Stimulated activated CD4-positive, alpha-beta T cell treated with anti-CD3 and anti-CD28 coated beads, Interleukin-1b, Interleukin-23, amount 100 ng/mL, for 1 hour (primary cell): Measurements from ENCODE around the gene BLMH.

Experiments
- DNase-seq, 2 donors: peaks; one replicate each; pipeline ENCODE4 v3.0.0-alpha.2; 2020; ENCODE audit warnings: low read depth in 2 of 2

The BLMH gene

DNA sequence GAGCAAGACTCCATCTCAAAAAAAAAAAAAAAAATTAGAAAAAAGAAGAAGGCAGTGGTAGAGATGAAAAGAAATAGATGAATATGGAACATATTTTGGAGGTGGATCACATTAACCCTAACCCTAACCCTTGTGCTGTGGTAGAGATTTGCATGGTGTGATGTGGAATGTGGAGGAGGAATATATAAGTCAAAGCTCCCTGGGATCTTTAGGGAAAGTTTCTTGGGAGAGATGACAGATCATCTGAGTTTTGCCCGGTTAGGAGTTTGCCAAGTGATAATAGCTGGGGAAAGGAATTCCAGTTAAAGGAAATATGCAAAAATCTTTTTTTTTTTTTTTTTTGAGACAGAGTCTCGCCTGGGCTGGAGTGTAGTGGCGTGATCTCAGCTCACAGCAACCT, 13.0 kb upstream of the BLMH start:
- no peak for DNase-seq

DNA sequence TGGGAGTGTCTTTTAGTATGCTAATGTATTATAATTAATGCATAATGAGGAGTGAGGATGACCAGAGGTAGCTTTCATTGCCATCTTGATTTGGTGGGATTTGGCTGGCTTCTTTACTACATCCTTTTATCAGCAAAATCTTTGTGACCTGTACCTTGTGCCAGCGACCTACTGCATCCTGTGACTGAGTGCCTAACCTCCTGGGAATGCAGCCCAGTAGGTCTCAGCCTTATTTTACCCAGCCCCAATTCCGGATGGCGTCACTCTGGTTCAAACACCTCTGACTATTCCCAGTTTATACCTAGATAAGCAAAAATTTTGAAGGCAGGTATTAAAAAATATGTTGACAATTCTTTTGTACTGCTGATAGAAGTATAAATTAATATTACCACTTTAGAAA, 10.5 kb upstream of the BLMH start:
- no peak for DNase-seq

DNA sequence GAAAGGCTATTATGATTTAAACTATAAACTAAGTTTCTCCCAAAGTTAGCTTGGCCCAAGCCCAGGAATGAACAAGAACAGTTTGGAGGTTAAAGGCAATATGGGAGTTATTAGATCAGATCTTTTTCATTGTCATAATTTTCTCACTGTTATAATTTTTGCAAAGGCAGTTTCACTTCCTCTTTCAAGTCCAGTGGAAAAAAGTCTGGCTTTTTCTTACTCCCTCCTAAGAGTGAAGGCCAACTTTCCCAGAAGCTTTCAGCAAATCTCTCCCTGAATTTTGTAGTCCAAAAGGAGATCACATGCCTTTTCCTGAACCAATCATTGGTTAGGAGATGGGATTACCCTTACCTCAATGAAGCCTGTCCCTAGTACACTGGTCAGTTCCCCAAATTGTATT, 9.1 kb upstream of the BLMH start:
- no peak for DNase-seq

DNA sequence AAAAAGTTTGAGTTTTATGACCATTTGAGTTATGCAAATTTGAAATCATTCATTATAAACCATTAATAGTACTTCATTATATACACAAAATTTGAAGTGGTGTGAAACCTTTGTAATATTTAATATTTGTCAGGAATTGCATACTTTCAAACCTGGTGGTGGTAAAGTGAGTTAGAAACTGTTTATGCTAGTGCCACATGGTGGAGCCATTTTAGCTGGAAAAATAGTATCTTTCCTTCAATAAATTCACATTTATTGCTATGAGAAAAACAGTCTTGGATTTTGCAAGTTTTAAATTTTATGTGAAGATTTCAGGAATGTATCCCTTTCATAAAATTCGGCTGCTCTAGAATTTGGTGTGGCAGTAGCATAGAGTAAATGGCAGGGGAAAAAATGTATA, 7.3 kb upstream of the BLMH start:
- DNase-seq = no peak

DNA sequence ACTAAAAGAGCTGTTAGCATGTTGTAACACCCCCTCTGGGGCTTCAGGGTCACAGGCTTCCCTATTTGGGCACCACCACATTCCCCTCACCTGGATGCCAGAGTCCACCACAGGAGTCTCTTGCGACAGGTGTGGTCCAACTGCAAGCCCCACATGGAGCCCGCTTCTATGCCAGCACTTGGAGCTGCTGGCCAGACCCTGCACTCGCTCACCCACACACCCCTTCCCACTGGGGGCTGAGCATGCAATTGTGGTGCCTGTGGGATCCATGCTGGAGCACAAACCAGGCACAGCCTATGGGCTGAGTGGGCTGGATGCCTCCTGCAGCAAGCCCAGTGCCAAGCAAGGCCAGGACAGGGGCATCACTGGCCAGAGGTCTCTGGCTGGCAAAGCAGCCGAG, 6.0 kb upstream of the BLMH start:
- no peak for DNase-seq

DNA sequence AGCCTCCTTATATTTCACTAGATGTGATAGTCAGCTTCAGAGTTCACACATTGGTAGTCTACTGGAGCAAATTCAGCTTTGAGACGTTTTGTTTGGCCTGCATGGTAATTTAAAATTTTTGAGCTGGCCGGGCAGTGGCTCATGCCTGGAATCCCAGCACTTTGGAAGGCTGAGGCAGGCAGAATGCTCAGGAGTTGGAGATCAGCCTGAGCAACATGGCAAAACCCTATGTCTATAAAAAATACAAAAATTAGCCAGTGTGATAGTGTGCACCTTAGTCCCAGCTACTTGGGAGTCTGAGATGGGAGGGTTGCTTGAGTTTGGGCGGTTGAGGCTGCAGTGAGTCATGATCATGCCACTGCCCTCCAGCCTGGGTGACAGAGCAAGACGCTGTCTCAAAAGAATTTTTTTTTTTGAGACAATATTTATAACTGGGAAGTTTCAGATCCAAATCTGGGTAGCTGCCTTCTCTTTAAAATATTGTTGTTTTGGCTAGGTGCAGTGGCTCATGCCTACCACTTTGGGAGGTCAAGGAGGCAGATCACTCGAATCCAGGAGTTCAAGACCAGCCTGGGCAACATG, 4.8 kb upstream of the BLMH start:
- DNase-seq = no peak

DNA sequence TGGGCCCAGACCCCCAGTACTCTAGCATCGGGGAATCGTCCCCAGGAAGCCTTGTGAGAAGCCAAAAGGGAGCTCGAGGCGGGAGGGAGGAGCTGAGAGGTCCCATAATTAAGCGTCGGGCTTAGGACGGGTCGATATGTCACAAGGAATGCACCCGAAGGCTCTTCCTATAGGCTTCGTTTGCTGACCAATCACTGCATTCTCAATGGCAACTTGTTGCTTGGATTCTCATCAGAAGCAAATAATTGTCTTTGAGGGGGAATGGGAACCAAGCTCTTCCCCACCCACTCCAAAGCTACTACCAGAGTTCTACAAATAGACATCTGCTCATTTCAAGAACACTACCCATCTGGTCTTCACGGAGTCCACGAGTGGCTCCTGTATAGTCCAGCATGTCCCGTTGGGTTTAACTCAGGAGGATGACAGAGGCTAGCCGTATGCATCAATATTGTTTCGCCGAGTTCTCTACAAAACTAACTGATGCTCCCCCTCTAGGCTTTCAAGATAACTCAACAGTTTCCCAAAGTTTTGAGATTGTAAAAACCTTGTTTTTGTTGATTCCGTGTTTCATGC, 628 bp upstream of the BLMH start:
- DNase-seq = no peak

DNA sequence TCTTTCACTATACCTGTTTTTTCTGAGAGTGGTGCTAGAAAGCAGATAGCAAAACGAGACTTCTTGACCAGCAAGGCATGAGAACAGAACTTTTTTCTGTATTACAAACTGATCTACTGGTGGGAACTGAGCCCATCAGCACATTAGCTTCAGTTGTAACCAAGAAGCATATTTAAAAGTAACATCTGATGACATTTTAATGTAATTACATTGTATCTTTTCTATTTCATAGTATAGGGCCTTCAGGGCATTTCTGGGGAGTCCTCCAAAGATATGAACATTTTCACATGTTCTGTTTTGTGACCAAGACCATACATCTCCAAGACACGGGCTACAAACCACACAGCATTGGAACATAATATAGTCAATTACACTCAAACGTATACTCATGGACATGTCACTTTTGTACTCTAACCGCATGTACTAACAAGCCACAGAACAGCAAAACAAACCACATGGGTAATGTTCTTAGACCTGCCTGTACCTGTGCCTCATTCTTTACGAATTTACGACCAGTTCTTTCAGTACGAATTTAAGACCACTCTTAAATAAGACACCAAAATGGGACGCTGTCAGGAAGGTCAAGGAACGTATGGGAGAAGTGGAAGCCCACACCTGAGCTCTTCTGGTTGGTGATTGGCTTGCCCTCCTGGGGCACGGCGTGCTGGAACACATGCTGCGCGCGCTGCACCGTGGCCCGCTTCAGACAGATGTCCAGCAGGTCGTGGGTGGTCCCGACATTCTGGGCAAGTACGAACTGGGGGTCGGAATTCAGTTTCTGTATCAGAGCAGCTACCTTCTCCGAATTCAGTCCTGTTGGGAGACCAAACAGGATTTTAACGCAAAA, 825 bp downstream of the BLMH start:
- peak in 1 of 2 donors; percentile 4 for DNase-seq

DNA sequence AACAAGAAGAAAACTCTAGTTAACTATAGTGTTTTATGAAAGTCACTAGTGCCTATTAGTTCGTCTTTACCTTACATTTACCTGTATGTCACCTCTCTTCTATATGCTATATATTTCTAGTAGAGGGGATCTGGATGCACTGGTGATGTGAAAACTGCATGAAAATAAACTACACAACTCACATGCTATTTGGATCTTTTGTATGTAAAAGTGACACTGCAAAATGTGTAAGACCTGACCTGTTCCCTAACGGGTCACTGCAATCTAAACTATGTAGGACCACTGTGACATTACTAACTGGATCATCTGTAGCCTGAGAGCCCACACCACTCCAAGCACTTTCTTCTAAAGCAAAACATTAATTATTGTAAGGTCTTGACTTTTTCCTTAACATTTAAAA, 1.7 kb downstream of the BLMH start:
- DNase-seq = no peak

DNA sequence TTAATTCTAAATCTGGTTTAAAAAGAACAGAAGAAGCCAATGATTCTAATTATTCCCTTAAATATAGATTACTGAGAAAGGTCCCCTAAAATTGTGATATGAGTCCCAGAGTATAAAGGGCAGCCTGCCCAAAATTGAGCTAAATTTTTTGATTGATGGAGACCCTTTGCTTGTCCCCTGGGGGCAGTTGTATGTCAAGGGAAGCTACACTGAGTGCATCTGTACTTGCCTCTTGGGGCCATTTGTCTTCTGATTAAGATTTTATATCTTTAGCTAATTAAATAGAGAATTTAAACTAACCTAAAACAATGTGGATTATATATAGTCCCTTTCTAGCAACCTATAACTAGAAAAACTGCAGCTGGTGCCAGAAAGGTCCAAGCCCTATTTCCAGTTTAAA, 12.6 kb downstream of the BLMH start:
- no peak for DNase-seq

DNA sequence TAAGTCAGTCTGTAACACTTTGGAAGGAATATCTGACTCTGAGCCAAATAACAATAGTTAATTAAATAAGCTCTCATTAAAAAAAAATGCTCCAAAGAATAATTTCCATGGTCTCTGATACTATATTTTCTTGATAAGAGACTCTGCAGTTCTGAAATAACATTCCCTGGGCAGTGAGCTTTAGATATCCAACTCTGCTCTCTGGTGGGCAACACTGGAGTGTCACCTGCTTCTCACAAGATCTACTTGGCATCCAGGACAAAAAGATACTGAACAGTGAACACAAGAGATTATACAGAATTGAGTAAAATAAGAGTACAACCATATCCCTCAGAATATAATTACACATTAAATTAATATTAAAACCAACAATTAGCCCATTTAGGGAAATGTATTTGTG, 13.7 kb downstream of the BLMH start:
- DNase-seq = no peak

DNA sequence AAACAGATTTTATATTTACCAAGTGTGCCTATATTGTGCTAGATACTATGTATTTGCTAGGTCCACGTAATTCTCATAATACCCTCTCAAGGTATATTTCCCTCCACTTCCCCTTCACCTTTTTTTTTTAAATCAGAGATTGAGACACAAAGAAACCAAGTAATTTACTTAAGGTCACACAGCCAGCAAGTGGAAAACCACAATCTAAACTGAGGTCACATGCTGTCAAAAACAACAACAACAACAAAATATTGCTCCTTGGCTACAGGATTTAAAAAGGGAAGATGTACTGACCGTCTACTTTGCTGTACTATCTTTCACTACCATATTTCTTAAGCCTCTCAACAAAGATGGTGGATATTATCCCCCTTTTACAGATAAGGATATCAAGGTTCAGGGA, 15.8 kb downstream of the BLMH start:
- no peak for DNase-seq

DNA sequence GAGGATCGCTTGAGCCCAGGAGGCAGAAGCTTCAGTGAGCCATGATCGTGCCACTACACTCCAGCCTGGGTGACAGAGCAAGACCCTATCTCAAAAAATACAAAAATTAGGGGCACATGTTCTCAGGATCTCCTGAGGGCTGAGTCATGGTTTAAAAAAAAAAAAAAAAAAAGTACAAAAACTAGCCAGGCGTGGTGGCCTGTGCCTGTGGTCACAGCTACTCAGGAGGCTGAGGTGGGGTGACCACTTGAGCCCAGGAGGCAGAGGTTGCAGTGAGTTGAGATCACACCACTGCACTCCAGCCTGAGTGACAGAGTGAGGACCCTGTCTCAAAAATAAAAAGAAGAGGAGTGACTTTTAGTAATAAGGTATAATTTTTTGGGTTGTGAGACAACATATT, 16.9 kb downstream of the BLMH start:
- DNase-seq = no peak

DNA sequence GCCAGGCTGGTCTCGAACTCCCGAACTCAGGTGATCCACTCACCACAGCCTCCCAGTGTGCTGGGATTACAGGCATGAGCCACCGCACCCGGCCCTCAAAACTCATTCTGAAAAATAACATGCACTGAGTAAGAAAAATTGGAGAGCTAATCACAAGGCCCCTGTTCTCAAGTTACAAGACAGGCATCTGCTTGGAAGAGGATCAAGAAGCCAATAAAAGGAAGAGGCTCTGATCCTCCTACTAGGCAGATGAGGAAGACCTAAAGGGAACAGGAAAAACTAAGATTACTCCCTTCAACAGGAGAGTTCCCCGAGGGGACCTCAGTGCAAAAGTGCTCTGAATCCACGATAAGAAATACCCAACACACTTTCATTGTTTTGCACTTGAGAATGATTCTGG, 18.4 kb downstream of the BLMH start:
- DNase-seq = no peak

DNA sequence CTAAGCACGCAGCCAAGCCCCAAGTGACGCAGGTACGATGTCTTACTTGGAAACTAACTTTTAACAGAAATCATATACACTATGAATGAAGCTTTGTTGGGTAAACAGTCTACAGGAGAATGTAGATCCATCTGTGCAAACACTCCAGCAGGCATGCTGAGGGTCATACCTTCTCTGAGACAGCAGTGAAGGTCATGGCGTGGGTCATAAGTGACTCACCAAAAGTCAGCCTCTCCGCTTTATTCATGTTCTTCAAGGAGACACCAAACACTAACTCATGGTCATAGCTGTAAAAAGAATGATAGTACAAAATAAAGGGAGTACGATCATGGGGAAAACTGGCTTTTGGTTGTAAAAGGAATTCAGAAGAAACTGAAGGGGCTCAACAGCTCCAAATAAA, 20.6 kb downstream of the BLMH start:
- no peak for DNase-seq

DNA sequence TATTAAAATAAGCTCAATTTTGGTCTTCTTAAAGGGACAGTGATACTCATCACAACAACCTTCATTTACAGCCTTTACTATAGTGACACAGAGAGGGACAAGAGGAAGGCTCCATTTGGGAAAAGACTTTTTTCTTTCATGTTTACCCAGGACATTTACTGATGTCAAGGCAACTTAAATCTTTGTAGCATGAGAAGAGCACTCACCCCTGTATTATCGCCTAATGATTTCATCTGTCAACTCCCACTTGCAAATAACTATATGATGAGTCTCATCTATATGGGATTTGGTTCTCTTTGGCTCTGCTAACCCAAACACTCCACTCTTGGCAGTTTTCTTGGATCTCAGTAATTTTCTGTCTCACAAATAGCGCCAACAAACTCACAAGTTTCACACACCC, 24.1 kb downstream of the BLMH start:
- DNase-seq = no peak

DNA sequence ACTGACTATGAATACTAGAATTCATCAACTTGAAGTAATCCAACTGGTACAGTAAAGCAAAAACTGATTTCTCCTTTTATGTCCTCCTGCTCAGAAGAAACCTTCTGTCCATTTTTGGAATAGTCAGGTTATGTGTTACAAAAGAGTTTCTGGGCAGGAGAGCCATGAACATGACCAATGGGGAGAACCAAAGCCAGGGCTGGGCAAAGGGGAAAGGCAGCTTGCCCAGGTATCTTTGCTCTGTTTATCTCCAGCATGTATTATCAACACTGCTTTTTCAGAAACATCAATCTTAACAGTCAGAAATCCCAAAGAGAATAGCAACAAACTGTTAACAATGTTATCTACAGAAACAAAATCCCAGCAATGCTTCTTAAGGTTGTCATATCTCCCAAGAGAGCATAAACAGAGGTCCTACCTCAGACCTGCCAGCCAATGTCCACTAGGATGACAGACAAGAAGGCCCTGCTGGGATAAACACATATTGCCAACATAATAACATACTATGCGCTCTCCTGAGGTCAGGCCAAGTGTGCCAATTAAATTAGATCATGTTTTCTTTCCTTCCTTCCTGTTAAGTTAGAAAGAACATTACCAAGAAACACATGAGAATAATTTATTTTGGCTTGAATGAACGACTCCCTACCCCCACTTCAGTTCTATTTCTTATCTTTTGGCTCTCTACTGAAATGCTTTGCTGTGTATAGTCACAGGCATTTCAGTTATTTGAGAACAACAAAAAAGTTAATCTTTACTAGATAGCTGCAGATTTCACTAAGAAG, 28.0 kb downstream of the BLMH start:
- DNase-seq = no peak

DNA sequence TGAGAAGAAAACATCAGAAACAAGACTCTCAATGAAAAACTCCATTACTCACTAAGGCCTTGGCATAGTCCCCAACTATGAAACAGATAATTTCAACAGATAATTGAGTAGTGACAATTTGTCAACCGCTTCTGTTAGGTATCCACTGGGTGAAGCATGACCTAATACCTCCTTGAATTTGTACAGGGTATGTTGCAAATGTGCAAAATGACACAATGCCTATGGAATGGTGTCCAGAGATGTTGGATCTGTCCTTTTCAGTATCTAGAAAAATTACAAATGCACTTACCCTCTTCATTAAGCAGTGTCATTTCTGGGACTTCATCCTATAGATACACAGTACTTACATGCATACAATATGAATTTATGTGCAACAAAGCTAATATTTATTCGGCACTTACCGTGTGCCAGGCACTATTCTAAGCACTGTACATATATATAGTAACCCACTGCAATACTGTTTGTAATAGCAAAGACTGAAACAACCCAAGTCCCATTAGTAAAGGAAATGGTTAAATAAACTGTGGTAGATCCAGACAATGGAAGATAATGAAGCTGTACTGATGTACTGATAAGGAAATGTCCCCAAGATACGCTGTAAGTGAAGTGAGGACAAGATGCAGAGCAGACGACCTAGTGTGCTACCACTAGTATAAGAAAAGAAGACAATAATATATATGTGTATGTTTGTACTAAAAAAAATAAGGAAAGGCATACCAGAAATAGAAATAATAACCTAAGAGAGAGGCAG, 34.8 kb downstream of the BLMH start:
- DNase-seq = no peak

DNA sequence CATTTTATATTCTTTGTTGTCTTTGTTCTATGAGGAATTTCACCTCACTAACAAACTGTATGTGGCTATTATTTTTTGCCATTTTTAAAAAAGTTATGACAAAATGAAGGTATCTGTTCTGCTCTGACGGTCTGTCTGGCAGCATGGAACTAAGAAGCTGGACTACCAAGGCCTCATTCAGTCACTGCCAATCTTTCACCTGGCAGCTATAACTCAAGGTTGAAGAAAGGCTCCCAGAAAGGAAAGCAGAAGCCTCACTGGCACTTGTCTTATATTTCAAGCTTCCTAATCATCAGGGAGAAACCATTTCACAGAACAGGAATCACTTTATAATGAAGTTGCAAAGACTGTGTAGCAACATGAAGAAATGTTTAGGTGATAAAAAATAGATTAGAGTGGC, 37.6 kb downstream of the BLMH start:
- DNase-seq = no peak

DNA sequence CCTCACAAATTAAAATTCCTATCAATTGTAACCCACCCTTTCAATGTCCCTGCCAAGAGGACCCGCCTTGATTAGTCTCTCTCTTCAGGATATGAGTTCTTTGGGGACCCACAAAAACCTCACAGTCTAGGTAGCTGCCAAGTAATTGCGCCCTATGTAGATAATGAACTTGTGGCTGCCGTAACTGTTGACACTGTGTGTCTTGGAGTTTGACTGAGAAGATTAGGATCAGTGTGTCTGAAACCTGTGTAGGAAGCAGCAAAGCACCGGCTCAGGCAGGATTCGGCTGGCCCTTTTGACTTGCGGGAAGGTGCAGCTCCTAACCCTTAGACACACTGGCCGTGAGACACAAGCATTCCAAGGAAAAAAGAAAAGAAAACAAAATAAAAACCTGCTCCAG, 38.4 kb downstream of the BLMH start:
- DNase-seq = no peak

DNA sequence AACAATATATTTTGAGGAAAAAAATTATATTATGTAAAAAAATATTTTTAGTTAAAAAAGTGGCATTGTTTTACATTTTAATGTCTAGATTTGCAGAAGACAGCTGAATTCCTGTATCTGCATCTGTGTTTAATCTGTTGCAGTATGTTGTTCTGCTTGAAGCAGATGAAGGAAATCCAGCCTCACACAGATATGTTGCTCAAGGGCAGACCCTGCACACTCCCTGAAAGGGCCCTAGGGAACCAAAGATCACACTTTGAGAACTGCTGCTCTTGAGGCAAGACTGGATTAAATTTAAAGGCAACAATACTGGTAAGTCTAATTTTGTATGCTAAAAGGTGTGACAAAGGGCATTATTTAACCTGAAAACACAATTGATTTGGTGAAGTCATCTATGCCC, 39.8 kb downstream of the BLMH start:
- DNase-seq = no peak

DNA sequence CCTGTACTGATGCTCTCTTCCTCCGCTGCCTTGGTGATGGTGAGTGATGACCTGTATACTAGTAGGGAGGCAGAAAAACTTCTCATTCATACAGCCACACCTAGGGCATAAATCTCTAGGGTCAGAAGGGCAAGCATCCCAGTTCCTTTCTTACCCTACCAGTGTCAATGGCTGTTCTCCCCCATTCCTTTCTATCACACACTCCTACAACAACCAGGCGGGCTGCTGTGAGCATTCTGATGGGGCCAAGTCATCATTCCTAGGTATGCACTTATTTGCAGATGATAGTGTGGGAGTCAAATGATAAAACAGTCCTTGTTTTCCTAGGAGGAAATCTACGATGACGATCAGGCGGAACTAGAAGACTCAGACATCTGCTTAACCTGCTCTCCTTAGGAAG, 42.3 kb downstream of the BLMH start:
- DNase-seq = no peak
